GM23338 (cell line): ENCODE data around the gene ZNF724. TPM values are rescaled to one million over a fixed set of nuclear protein-coding genes. Genes with fewer than 3 reads are reported as not detected.

Experiments used
- ATAC-seq: fragments of 200-7000 bp; cut with Tn5 transposase; 3 replicates; pipeline ENCODE4 v1.9.1; 2020
- DNase-seq: peaks from one replicate; pipeline ENCODE4 v3.0.0-alpha.2; 2015; ENCODE audit warnings: low spot score
- H2AFZ ChIP-seq: fragments of 200-600 bp; sonication (generic); 2 replicates; pipeline ENCODE4 v1.8.0; 2016; ENCODE audit warnings: antibody characterized with exemption, mild to moderate bottlenecking, moderate library complexity
- H3F3A ChIP-seq: fragments of 200-600 bp; sonication (generic); replicated peaks from 2 replicates; pipeline ENCODE4 v1.8.0; 2017; ENCODE audit warnings: antibody characterized with exemption, mixed run types, low read depth
- H3K27ac ChIP-seq: fragments of 200-600 bp; sonication (generic); 2 replicates; pipeline ENCODE4 v1.6.1; 2016; ENCODE audit warnings: low read depth
- H3K27me3 ChIP-seq: fragments of 200-600 bp; sonication (generic); 2 replicates; pipeline ENCODE4 v1.8.0; 2016; ENCODE audit warnings: mild to moderate bottlenecking, mixed run types, moderate library complexity; ENCODE audit not compliant: insufficient read depth
- H3K36me3 ChIP-seq: fragments of 200-600 bp; sonication (generic); 2 replicates; pipeline ENCODE4 v1.8.0; 2016; ENCODE audit warnings: mild to moderate bottlenecking; ENCODE audit not compliant: insufficient read depth
- H3K4me1 ChIP-seq: fragments of 200-600 bp; sonication (generic); 2 replicates; pipeline ENCODE4 v1.8.0; 2016; ENCODE audit warnings: mild to moderate bottlenecking, moderate library complexity; ENCODE audit not compliant: insufficient read depth
- H3K4me2 ChIP-seq: fragments of 200-600 bp; sonication (generic); 2 replicates; pipeline ENCODE4 v1.7.1; 2017; ENCODE audit warnings: mixed run types
- H3K4me3 ChIP-seq: fragments of 200-600 bp; sonication (generic); 2 replicates; pipeline ENCODE4 v1.6.1; 2016; ENCODE audit warnings: mixed run types
- H3K79me2 ChIP-seq: fragments of 200-600 bp; sonication (generic); replicated peaks from 2 replicates; pipeline ENCODE4 v1.8.0; 2017; ENCODE audit warnings: mild to moderate bottlenecking; ENCODE audit not compliant: insufficient read depth
- H3K9me2 ChIP-seq: fragments of 200-600 bp; sonication (generic); 2 replicates; pipeline ENCODE4 v1.8.0; 2017; ENCODE audit not compliant: insufficient read depth
- H4K20me1 ChIP-seq: fragments of 200-600 bp; sonication (generic); replicated peaks from 2 replicates; pipeline ENCODE4 v1.8.0; 2017; ENCODE audit warnings: mild to moderate bottlenecking; ENCODE audit not compliant: insufficient read depth
- H3K27ac Mint-ChIP-seq: 2 replicates; pipeline ENCODE4 v1.8.0; 2020; ENCODE audit warnings: inconsistent platforms, mild to moderate bottlenecking, moderate library complexity, mixed read lengths
- H3K27me3 Mint-ChIP-seq: 3 replicates; pipeline ENCODE4 v1.8.0; 2022; ENCODE audit warnings: low read depth, mild to moderate bottlenecking, moderate library complexity, mixed read lengths, inconsistent platforms; ENCODE audit not compliant: insufficient read depth, poor library complexity
- H3K36me3 Mint-ChIP-seq: 3 replicates; pipeline ENCODE4 v1.8.0; 2021; ENCODE audit warnings: low read depth, mild to moderate bottlenecking, inconsistent platforms, moderate library complexity, mixed read lengths
- H3K4me1 Mint-ChIP-seq: 3 replicates; pipeline ENCODE4 v1.8.0; 2020; ENCODE audit warnings: mild to moderate bottlenecking, inconsistent platforms, mixed read lengths
- H3K4me3 Mint-ChIP-seq: 3 replicates; pipeline ENCODE4 v1.8.0; 2021; ENCODE audit warnings: moderate library complexity, mild to moderate bottlenecking, inconsistent platforms, mixed read lengths
- H3K9me3 Mint-ChIP-seq: 3 replicates; pipeline ENCODE4 v1.8.0; 2020; ENCODE audit warnings: moderate library complexity, mild to moderate bottlenecking, inconsistent platforms, mixed read lengths
- NANOG ChIP-seq: IDR thresholded peaks from 2 replicates; pipeline ENCODE4 v1.6.1; 2016; ENCODE audit warnings: antibody characterized with exemption, borderline replicate concordance
- POLR2AphosphoS5 ChIP-seq: IDR thresholded peaks from 2 replicates; pipeline ENCODE4 v1.6.1; 2016; ENCODE audit warnings: antibody characterized with exemption, low read depth
- polyA plus RNA-seq: library from polyadenylated mRNA; unstranded; fragments of >200 nt; fragmentation: Nextera tagmentation; extraction: Ambion mirVana; gene quantifications from 2 replicates; pipeline ENCODE4 v1.2.1, GENCODE V29; 2016
- total RNA-seq: library from RNA; depleted of rRNA; stranded (reverse); fragments of >200 nt; shearing (Covaris generic); gene quantifications from 2 replicates; pipeline ENCODE4 v1.2.3, GENCODE V29; 2014
- TF ChIP-seq, protein P1 (sequence below): fragments of 250-450 bp; sonication (Bioruptor Pico); IDR thresholded peaks from 2 replicates; pipeline ENCODE4 v1.5.0; 2020; ENCODE audit warnings: mild to moderate bottlenecking, moderate library complexity

The ZNF724 gene
- total and polyA plus RNA-seq, 2 experiments from 2014 or later: 35.4 to 85.3 TPM

DNA sequence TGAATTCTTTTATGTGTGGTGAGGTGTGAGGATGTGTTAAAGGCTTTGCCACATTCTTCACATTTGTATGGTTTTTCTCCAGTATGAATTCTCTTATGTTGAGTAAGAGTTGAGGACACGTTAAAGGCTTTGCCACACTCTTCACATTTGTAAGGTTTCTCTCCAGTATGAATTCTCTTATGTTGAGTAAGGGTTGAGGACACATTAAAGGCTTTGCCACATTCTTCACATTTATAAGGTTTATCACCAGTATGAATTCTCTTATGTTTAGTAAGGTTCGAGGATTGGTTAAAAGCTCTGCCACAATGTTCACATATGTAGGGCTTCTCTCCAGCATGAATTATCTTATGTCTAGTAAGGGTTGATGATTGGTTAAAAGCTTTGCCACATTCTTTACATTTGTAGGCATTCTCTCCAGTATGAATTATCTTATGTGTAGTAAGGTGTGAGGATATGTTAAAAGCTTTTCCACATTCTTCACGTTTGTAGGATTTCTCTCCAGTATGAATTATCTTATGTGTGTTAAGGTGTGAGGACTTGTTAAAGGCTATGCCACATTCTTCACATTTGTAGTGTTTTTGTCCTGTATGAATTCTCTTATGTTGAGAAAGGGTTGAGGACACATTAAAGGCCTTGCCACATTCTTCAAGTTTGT lies 27.1 kb downstream of the ZNF724 start (continued):
- TF ChIP-seq, protein P1, sequence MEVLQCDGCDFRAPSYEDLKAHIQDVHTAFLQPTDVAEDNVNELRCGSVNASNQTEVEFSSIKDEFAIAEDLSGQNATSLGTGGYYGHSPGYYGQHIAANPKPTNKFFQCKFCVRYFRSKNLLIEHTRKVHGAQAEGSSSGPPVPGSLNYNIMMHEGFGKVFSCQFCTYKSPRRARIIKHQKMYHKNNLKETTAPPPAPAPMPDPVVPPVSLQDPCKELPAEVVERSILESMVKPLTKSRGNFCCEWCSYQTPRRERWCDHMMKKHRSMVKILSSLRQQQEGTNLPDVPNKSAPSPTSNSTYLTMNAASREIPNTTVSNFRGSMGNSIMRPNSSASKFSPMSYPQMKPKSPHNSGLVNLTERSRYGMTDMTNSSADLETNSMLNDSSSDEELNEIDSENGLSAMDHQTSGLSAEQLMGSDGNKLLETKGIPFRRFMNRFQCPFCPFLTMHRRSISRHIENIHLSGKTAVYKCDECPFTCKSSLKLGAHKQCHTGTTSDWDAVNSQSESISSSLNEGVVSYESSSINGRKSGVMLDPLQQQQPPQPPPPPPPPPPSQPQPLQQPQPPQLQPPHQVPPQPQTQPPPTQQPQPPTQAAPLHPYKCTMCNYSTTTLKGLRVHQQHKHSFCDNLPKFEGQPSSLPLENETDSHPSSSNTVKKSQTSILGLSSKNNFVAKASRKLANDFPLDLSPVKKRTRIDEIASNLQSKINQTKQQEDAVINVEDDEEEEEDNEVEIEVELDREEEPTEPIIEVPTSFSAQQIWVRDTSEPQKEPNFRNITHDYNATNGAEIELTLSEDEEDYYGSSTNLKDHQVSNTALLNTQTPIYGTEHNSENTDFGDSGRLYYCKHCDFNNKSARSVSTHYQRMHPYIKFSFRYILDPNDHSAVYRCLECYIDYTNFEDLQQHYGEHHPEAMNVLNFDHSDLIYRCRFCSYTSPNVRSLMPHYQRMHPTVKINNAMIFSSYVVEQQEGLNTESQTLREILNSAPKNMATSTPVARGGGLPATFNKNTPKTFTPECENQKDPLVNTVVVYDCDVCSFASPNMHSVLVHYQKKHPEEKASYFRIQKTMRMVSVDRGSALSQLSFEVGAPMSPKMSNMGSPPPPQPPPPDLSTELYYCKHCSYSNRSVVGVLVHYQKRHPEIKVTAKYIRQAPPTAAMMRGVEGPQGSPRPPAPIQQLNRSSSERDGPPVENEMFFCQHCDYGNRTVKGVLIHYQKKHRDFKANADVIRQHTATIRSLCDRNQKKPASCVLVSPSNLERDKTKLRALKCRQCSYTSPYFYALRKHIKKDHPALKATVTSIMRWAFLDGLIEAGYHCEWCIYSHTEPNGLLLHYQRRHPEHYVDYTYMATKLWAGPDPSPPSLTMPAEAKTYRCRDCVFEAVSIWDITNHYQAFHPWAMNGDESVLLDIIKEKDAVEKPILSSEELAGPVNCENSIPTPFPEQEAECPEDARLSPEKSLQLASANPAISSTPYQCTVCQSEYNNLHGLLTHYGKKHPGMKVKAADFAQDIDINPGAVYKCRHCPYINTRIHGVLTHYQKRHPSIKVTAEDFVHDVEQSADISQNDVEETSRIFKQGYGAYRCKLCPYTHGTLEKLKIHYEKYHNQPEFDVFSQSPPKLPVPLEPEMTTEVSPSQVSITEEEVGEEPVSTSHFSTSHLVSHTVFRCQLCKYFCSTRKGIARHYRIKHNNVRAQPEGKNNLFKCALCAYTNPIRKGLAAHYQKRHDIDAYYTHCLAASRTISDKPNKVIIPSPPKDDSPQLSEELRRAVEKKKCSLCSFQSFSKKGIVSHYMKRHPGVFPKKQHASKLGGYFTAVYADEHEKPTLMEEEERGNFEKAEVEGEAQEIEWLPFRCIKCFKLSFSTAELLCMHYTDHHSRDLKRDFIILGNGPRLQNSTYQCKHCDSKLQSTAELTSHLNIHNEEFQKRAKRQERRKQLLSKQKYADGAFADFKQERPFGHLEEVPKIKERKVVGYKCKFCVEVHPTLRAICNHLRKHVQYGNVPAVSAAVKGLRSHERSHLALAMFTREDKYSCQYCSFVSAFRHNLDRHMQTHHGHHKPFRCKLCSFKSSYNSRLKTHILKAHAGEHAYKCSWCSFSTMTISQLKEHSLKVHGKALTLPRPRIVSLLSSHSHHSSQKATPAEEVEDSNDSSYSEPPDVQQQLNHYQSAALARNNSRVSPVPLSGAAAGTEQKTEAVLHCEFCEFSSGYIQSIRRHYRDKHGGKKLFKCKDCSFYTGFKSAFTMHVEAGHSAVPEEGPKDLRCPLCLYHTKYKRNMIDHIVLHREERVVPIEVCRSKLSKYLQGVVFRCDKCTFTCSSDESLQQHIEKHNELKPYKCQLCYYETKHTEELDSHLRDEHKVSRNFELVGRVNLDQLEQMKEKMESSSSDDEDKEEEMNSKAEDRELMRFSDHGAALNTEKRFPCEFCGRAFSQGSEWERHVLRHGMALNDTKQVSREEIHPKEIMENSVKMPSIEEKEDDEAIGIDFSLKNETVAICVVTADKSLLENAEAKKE (CRISPR knock-in tag): no peak

DNA sequence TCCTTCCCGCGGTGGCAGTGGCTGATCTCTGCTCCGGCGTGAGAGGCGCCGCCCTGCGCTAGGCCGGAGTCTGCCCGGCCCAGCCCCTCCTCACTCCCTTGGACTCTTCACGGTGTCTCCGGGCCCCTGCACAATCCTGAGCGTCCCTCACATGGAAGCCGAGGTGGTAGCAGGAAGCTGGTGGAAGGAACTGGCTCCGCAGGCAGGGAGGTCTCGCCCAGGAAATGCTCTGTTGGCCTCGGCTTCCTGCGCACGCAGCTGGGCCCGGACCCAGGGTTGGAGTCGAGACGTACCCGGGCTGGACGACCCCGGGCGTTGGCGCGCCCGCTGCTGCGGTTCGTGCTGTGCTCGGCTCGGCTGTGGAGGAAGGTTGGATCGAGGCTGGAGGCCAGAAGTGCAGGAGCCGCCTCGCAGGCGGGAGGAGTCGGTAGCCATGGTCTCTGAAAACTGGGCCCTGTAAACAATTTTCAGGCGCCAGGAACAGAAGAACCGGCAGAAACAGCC lies 46.3 kb downstream of the ZNF724 start:
- Histone ChIP-seq H3K79me2 (no peaks in the 10 kb centered on the region), H3K27ac (peak overlapping the region; percentile 87), H3K27me3 (no peaks in the 10 kb centered on the region), H3K36me3 (no peaks in the 10 kb centered on the region), H2AFZ (peak overlapping the region; percentile 96), H4K20me1 (no peaks in the 10 kb centered on the region), H3K4me1 (no peaks in the 10 kb centered on the region), H3K9me2 (no peaks in the 10 kb centered on the region), H3F3A (no peaks in the 10 kb centered on the region), H3K4me2 (peak overlapping the region; percentile 76), H3K4me3 (peak overlapping the region; percentile 41)
- Mint-ChIP-seq H3K4me1 (no peaks in the 10 kb centered on the region), H3K27ac (no peak overlapping the region), H3K9me3 (peaks cover 15% of the 10 kb centered on the region; the same call in 2 of the 3 replicates), H3K36me3 (peaks cover 5% of the 10 kb centered on the region; the same call in 1 of the 3 replicates), H3K4me3 (peak overlapping the region; percentile 59; the same call in 2 of the 3 replicates), H3K27me3 (peaks cover 5% of the 10 kb centered on the region)
- peak; percentile 98 for ATAC-seq
- TF ChIP-seq POLR2AphosphoS5 (peak; percentile 35; the same call in 1 of the 2 replicates), NANOG (no peak)
- peak; percentile 90 for DNase-seq
